T1000 (cell line): ENCODE results near the gene KLHL41.

Experiments used
- DNase-seq: peaks from one replicate; lab custom pipeline; 2025; ENCODE audit warnings: mixed read lengths; lab: John Stamatoyannopoulos, UW

Gene KLHL41

GRCh38 chr2:169509298-169509885 lies at the start of gene KLHL41:
TSS of gene KLHL41 (plus strand) at chr2:169509702. CDS start at chr2:169509779, 77 bp downstream.
- DNase-seq: no peak

GRCh38 chr2:169461143-169461542 lies 48.4 kb upstream of the KLHL41 start:
- no peak for DNase-seq

- no peak for DNase-seq
Observed at GRCh38 chr2:169462896-169463695, 46.4 kb upstream of the KLHL41 start.

- no peak for DNase-seq
Observed at GRCh38 chr2:169464466-169464865, 45.0 kb upstream of the KLHL41 start.

GRCh38 chr2:169464882-169465281 lies 44.6 kb upstream of the KLHL41 start:
- no peak for DNase-seq

GRCh38 chr2:169468841-169469240 lies 40.7 kb upstream of the KLHL41 start:
- DNase-seq: no peak

- no peak for DNase-seq
Observed at GRCh38 chr2:169469952-169470572, 39.4 kb upstream of the KLHL41 start.

- DNase-seq: no peak
Observed at GRCh38 chr2:169472249-169472648, 37.3 kb upstream of the KLHL41 start.

- no peak for DNase-seq
Observed at GRCh38 chr2:169476459-169476858, 33.0 kb upstream of the KLHL41 start.

GRCh38 chr2:169478339-169478738 lies 31.2 kb upstream of the KLHL41 start:
- DNase-seq: no peak

GRCh38 chr2:169478745-169479256 lies 30.7 kb upstream of the KLHL41 start:
- DNase-seq: no peak

GRCh38 chr2:169479257-169480078 lies 30.0 kb upstream of the KLHL41 start, which contains the start of gene BBS5:
TSS of gene BBS5 (plus strand) at chr2:169479494. CDS start at chr2:169479554, 60 bp downstream.
- peak; percentile 66 for DNase-seq

GRCh38 chr2:169480079-169480465 lies 29.4 kb upstream of the KLHL41 start:
- no peak for DNase-seq

GRCh38 chr2:169485650-169486138 lies 23.8 kb upstream of the KLHL41 start:
- no peak for DNase-seq

- DNase-seq: no peak
Observed at GRCh38 chr2:169486487-169486886, 23.0 kb upstream of the KLHL41 start.

- DNase-seq: no peak
Observed at GRCh38 chr2:169490834-169491233, 18.7 kb upstream of the KLHL41 start.

GRCh38 chr2:169491378-169491777 lies 18.1 kb upstream of the KLHL41 start:
- DNase-seq: no peak

GRCh38 chr2:169493360-169493759 lies 16.1 kb upstream of the KLHL41 start:
- DNase-seq: no peak

GRCh38 chr2:169495310-169495928 lies 14.1 kb upstream of the KLHL41 start:
- no peak for DNase-seq

GRCh38 chr2:169504651-169505050 lies 4.9 kb upstream of the KLHL41 start:
- no peak for DNase-seq

GRCh38 chr2:169507698-169508097 lies 1.8 kb upstream of the KLHL41 start:
- no peak for DNase-seq
